GM12874 (cell line): ENCODE results near the gene C1QTNF8.

Experiments
- CTCF ChIP-seq: IDR thresholded peaks from 2 replicates; pipeline ENCODE4 v1.5.1; 2011; ENCODE audit warnings: low read depth, mild to moderate bottlenecking, control low read depth, low read length, moderate library complexity; ENCODE audit not compliant: insufficient read depth

The C1QTNF8 gene

GRCh38 chr16:1113489-1113888 lies 17.4 kb upstream of the C1QTNF8 start:
- no peak for TF ChIP-seq CTCF

GRCh38 chr16:1112506-1113184 lies 16.6 kb upstream of the C1QTNF8 start:
- no peak for TF ChIP-seq CTCF

- TF ChIP-seq CTCF: no peak
These were observed 13.6 kb upstream of the C1QTNF8 start for GRCh38 chr16:1109648-1110047.

- no peak for TF ChIP-seq CTCF
These were observed 12.5 kb upstream of the C1QTNF8 start for GRCh38 chr16:1108299-1109252.

GRCh38 chr16:1107731-1108130 lies 11.7 kb upstream of the C1QTNF8 start:
- no peak for TF ChIP-seq CTCF

- TF ChIP-seq CTCF: no peak
These were observed 11.1 kb upstream of the C1QTNF8 start for GRCh38 chr16:1107141-1107540.

- TF ChIP-seq CTCF: no peak
These were observed 10.6 kb upstream of the C1QTNF8 start for GRCh38 chr16:1106659-1107058.
